AG09309 (cell line): Measurements from ENCODE around the gene TGM2.

ENCODE experiments used
- DNase-seq: peaks from one replicate; pipeline ENCODE4 v3.0.0-alpha.2; 2010; ENCODE audit warnings: low read depth
- H3K4me3 ChIP-seq: 2 replicates; pipeline ENCODE4 v1.5.1; 2011; ENCODE audit warnings: mild to moderate bottlenecking, low read depth, low read length, moderate library complexity; ENCODE audit not compliant: control insufficient read depth
- TF ChIP-seq, protein P1 (sequence below): IDR thresholded peaks from 2 replicates; pipeline ENCODE4 v1.5.1; 2011; ENCODE audit warnings: mild to moderate bottlenecking, low read depth, low read length, inconsistent platforms; ENCODE audit not compliant: insufficient read depth, control insufficient read depth; ENCODE audit errors: missing control alignments

Gene TGM2

DNA sequence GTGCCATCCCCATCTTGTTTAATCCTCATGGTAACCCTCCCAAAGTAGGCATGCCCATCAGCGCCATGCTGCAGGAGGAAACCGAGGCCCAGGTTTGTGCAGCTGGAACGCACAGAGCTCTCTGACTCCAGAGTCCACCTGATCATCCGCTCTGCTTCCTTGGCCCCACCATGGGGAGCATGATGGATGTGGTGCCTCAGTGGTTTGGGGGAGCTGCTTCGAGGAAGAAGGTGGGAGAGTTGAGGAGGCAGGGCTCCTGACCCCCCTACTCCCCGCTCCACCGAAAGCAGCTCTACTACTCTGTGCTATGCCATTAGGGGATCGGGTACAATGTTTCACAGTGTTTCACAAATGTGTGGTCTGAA, 52.2 kb downstream of the TGM2 start:
- no peak overlapping the region for H3K4me3 ChIP-seq
- no peak for DNase-seq
- TF ChIP-seq, protein P1, sequence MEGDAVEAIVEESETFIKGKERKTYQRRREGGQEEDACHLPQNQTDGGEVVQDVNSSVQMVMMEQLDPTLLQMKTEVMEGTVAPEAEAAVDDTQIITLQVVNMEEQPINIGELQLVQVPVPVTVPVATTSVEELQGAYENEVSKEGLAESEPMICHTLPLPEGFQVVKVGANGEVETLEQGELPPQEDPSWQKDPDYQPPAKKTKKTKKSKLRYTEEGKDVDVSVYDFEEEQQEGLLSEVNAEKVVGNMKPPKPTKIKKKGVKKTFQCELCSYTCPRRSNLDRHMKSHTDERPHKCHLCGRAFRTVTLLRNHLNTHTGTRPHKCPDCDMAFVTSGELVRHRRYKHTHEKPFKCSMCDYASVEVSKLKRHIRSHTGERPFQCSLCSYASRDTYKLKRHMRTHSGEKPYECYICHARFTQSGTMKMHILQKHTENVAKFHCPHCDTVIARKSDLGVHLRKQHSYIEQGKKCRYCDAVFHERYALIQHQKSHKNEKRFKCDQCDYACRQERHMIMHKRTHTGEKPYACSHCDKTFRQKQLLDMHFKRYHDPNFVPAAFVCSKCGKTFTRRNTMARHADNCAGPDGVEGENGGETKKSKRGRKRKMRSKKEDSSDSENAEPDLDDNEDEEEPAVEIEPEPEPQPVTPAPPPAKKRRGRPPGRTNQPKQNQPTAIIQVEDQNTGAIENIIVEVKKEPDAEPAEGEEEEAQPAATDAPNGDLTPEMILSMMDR = no peak

DNA sequence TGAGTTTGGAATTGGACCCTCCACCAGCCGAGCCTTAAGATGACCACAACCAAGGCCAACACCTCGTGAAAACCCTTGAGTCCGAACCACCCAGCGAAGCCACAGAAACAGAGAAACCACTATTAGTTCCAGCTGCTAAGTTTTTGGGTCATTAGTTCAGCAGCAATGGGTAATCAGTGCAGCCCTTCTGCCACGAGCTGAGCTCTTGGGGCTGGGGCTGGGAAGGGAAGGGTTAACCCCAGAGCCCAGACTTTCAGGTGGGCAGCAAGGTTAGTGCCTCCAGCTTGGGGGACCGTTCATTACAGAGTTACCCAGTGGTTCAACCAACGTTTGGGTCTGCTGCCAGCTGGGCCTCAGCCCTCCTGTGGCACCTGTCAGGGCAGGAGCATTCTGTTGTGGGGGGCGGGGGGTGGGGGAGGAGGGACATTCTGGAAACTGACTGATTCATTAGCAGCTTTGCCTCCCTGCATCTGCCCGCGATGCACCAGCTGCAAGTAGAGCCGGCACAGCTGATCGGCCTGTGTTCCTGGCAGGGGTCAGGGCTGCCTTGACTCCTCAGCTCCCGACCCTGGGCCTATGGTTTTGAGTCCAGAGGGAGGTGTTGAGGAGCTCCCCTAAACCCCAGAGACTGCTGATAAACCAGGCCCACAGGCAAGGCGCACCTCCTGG, 52.7 kb downstream of the TGM2 start:
- H3K4me3 ChIP-seq = no peak overlapping the region
- no peak for DNase-seq
- TF ChIP-seq, protein P1 = no peak

- no peak for DNase-seq
- no peak overlapping the region for H3K4me3 ChIP-seq
Measured at GRCh38 chr20:38111366-38112232, 53.5 kb downstream of the TGM2 start.

DNA sequence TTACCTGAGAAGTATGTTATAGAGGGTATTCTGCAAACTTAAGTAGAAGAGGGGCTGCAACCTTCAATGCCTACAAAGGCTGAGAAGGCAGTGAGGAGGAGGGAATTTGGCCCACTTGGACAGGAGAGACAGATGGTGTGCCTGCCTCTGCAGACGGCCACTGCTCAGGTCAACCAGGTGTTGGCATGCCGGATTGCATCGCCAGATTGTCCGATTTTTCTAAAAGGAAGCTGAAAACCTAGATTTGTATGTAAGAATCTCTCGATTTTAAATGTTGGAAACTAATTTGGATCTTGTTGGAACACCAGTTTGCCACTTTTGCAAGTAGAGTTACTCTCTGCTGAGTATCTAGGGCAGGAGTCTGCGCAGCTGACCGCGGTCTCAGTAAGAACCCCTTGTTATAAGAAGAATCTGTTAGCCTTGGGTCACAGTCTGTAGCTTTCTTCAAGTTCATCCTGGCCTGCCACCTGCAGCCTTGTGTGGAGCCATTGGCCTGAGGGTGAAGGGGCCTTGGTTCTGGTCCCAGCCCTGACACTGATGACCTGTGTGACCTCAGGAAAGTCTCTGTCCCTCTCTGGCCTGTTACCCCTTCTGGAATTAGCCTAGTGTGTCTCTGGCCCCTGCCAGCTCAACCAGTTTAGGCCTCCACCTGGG, 54.4 kb downstream of the TGM2 start:
- TF ChIP-seq, protein P1 = no peak
- H3K4me3 ChIP-seq = no peak overlapping the region
- DNase-seq = no peak

More at GRCh38 chr20:38111366-38112232, 53.5 kb downstream of the TGM2 start:
- TF ChIP-seq, protein P1 = no peak

GRCh38 chr20:38109591-38110524, 55.2 kb downstream of the TGM2 start:
- peak; percentile 99 for DNase-seq
- H3K4me3 ChIP-seq = no peak overlapping the region
- TF ChIP-seq, protein P1 = no peak
